Parathyroid adenoma (tissue), 2 donors: ENCODE data around the gene CTRB1.
A peak's percentile ranks its signal among the peaks of the same experiment; 100 is the strongest.

Source experiments
- H2AFZ ChIP-seq: fragments of 300-600 bp; sonication (generic); one replicate; pipeline ENCODE4 v1.7.0; 2017; ENCODE audit warnings: antibody characterized with exemption, mild to moderate bottlenecking
- H3K27ac ChIP-seq: fragments of 300-600 bp; sonication (generic); one replicate; pipeline ENCODE4 v1.7.0; 2017
- H3K27me3 ChIP-seq: fragments of 300-600 bp; sonication (generic); one replicate; pipeline ENCODE4 v1.7.0; 2017; ENCODE audit warnings: low read length; ENCODE audit not compliant: control insufficient read depth, insufficient read depth
- H3K36me3 ChIP-seq: fragments of 300-600 bp; sonication (generic); one replicate; pipeline ENCODE4 v1.7.0; 2017; ENCODE audit warnings: low read length; ENCODE audit not compliant: control insufficient read depth, insufficient read depth
- H3K4me1 ChIP-seq: fragments of 300-600 bp; sonication (generic); one replicate; pipeline ENCODE4 v1.7.0; 2017; ENCODE audit warnings: control low read depth
- H3K4me2 ChIP-seq: fragments of 300-600 bp; sonication (generic); one replicate; pipeline ENCODE4 v1.7.0; 2017; ENCODE audit warnings: low read length
- H3K4me3 ChIP-seq: fragments of 300-600 bp; sonication (generic); one replicate; pipeline ENCODE4 v1.7.0; 2017; ENCODE audit warnings: low read depth, low read length
- H3K79me2 ChIP-seq: fragments of 300-600 bp; sonication (generic); one replicate; pipeline ENCODE4 v1.7.0; 2017; ENCODE audit warnings: control low read depth
- H3K9ac ChIP-seq: fragments of 300-600 bp; sonication (generic); one replicate; pipeline ENCODE4 v1.7.0; 2017; ENCODE audit warnings: mild to moderate bottlenecking
- H3K9me3 ChIP-seq: fragments of 300-600 bp; sonication (generic); one replicate; pipeline ENCODE4 v1.7.0; 2017; ENCODE audit warnings: low read length; ENCODE audit not compliant: control insufficient read depth
- TF ChIP-seq, protein P1 (sequence below): fragments of 300-600 bp; sonication (generic); IDR thresholded peaks from one replicate; pipeline ENCODE4 v1.7.0; 2017; ENCODE audit warnings: antibody characterized with exemption, mild to moderate bottlenecking
- donor health status: primary hyperparathyroidism.

CTRB1 gene

DNA sequence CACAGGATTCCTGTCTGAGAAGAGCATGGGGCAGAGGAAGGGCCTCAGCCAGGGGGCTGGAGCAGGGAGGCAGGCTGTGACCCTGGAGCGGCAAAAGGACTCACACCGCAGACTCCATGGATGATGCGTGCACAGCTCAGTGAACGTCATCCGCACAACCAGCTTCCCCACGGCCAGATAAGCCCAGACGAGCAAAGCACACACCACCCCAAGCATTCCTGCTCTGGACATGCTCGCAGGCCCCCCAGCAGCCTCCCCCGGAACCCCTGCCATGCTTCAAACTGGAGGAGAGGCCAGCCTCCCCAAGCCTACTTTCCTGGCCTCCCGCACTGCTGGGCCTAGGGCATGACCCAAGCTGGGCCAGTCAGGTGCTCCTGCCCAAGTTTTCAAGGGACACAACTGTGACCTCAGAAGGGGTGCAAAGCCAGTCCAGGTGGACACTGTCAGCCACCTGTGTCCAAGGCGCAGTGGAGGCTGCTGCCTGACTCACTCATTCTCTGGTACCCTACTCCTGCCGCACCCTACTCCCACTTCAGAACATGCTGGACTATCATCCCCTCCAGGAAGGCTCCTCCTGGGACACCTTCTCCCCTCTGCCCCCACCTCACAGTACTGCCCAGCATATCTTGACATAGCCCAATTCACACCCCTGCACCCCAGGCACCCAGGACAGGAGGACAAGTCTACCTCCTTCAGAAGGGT lies 27.9 kb downstream of the CTRB1 start:
- Histone ChIP-seq H3K4me2 (no peak overlapping the region), H3K9ac (no peak overlapping the region), H3K27me3 (no peaks in the 10 kb centered on the region), H3K4me1 (peaks cover 24% of the 10 kb centered on the region), H3K4me3 (no peak overlapping the region), H3K36me3 (no peaks in the 10 kb centered on the region), H2AFZ (no peak overlapping the region), H3K27ac (peak overlapping the region; percentile 30), H3K9me3 (no peaks in the 10 kb centered on the region), H3K79me2 (peaks cover 59% of the 10 kb centered on the region)
- TF ChIP-seq, protein P1, sequence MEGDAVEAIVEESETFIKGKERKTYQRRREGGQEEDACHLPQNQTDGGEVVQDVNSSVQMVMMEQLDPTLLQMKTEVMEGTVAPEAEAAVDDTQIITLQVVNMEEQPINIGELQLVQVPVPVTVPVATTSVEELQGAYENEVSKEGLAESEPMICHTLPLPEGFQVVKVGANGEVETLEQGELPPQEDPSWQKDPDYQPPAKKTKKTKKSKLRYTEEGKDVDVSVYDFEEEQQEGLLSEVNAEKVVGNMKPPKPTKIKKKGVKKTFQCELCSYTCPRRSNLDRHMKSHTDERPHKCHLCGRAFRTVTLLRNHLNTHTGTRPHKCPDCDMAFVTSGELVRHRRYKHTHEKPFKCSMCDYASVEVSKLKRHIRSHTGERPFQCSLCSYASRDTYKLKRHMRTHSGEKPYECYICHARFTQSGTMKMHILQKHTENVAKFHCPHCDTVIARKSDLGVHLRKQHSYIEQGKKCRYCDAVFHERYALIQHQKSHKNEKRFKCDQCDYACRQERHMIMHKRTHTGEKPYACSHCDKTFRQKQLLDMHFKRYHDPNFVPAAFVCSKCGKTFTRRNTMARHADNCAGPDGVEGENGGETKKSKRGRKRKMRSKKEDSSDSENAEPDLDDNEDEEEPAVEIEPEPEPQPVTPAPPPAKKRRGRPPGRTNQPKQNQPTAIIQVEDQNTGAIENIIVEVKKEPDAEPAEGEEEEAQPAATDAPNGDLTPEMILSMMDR = no peak

DNA sequence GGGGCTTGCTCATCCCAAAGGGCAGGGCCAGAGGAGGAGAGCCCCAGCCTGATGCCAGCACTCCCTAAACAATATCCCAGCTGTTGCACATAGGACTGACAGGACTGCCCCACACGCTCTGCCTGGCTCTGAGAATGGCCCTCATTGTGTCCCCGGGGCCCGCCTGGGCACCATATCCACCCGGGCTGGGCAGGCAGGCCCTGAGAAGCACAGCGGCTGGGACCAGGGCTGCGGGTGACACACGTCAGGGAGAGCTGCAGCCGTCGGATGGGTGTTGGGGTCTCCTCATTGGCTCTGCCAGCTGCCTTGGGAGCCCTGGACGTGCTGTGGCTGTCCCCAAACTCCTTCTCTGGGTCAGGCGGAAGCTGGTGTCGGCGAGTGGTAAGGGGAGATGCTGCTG lies 28.5 kb downstream of the CTRB1 start:
- H3K4me3 ChIP-seq = no peak overlapping the region
- no peaks in the 10 kb centered on the region for H3K9me3 ChIP-seq

DNA sequence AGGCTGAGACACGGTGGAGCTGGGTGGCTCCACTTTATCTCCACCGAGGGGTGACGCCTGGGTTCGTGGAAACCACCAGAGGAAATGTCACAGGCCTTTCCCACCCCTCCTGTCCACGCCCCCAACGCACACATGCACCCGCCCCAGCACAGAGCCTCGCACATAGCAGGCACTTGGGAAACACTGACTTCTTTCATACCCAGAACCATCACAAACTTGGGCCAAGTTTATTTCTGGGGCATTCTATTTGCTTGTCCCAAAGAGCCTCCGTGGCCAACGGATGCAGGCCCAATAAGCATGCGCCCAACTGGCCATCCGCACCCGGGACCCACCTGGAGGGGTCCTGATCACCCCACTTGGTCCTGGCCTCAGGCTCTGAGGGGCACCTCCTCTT lies 29.4 kb downstream of the CTRB1 start:
- Histone ChIP-seq H3K4me2 (no peak overlapping the region), H3K4me1 (peaks cover 32% of the 10 kb centered on the region), H3K9ac (no peak overlapping the region), H3K9me3 (no peaks in the 10 kb centered on the region), H3K4me3 (no peak overlapping the region), H3K79me2 (peaks cover 55% of the 10 kb centered on the region), H2AFZ (no peak overlapping the region), H3K27ac (no peak overlapping the region), H3K27me3 (no peaks in the 10 kb centered on the region), H3K36me3 (no peaks in the 10 kb centered on the region)
- TF ChIP-seq, protein P1 = no peak

More for the DNA sequence above, 28.5 kb downstream of the CTRB1 start:
- H3K4me1 ChIP-seq = peaks cover 24% of the 10 kb centered on the region
- no peaks in the 10 kb centered on the region for H3K36me3 ChIP-seq
- H2AFZ ChIP-seq = no peak overlapping the region
- peaks cover 55% of the 10 kb centered on the region for H3K79me2 ChIP-seq
- TF ChIP-seq, protein P1 = no peak
- H3K4me2 ChIP-seq = no peak overlapping the region
- H3K9ac ChIP-seq = no peak overlapping the region
- no peak overlapping the region for H3K27ac ChIP-seq
- H3K27me3 ChIP-seq = no peaks in the 10 kb centered on the region

DNA sequence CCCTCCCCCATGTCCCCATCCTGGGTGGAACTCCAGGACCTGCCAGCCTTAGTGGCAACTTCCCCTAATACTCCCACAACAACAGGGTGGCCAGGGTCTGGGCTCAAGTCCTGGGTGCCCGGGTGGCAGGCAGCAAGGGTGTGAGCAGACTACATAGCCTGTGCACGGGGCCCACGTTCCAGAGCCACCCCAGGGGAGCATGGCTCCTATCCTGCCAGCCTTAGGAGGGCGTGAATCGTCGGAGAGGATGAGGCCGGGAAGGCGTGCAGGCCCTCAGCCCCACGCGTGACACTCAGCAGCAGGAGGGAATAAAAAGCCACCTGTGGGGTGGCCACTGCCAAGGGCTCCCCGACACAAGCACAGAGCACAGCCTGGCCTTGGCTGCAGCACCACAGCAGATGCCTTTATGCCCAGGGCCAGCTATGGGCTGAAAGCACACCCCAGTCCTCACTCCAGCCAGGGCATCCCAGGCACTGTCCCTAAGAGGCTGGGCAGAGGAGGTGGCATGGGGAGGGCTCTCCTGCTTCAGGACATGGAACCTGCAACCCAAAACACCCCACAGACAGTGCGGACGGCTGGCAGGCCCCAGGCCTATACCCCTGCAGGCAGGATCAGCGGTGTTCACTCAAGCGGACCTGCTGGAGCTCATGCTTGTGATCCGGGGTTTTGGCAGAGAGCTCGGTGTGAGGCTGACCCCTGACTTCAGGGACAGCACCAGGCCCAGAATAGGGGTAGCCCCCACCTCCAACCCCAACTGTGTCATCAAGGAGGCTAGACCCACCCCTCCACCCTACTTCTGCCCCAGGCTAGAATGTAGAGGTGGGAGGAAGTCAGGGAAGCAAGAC lies 30.0 kb downstream of the CTRB1 start:
- Histone ChIP-seq H2AFZ (no peak overlapping the region), H3K4me2 (peak overlapping the region; percentile 92), H3K9me3 (no peaks in the 10 kb centered on the region), H3K4me3 (no peak overlapping the region), H3K9ac (no peak overlapping the region), H3K36me3 (no peaks in the 10 kb centered on the region), H3K4me1 (peaks cover 37% of the 10 kb centered on the region), H3K79me2 (peaks cover 52% of the 10 kb centered on the region), H3K27ac (no peak overlapping the region), H3K27me3 (no peaks in the 10 kb centered on the region)
- TF ChIP-seq, protein P1 = no peak
